ENCODE measurements around the gene DRD3.

The DRD3 gene

DNA sequence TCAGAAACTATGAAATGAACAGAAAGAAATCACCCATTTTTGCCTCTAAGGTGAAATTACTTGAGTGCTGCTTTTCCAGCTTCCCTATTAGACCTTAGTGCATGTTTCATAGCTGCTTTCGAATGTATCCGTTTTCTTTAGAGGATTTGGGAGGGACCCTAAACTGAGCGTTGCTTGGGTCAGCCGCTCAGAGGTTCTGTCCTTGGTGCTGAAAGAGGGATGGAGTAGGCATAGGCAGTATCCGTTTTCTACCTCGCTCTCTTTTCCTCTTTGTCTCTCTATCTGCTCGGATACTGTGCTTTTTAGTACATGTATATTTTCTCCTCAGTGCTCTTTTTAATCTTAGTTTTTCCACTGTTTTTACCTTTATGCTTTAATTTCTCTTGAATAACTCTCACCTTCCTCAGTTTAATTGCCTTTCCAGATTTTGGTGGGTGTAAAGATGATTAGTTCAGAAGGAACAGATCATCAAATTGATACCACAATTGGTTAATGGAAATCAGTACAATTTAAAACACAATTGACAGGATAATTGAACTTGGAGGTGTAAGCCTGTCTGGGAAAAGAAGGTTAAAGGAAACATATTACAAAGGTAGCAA, at the start of gene DRD3:
DRD3 (minus strand) TSS at position 283 of the 599 bp plus-strand sequence. CDS start 7,060 bp downstream, outside the sequence.
- TF ChIP-seq JUND (IDR thresholded peaks at IDR 0.05; ENCODE audit: low read depth), result no peak
- in situ Hi-C loops (cut with HindIII; ENCODE audit: low pct_unique_long_range_greater_than_20kb, low sequenced_read_pairs), result no loop called here
- peak; percentile 7 to 64 for DNase-seq (ENCODE audit: low read depth in 1 of 2, low spot score in 1 of 2)

GRCh38 chr3:114227076-114227475, 48.2 kb upstream of the DRD3 start:
- DNase-seq (ENCODE audit: low read depth in 1 of 2, low spot score in 1 of 2), result no peak
- in situ Hi-C loops (cut with HindIII; ENCODE audit: low pct_unique_long_range_greater_than_20kb, low sequenced_read_pairs), result no loop called here
- TF ChIP-seq JUND (IDR thresholded peaks at IDR 0.05; ENCODE audit: low read depth), result no peak

- no peak for TF ChIP-seq JUND (IDR thresholded peaks at IDR 0.05; ENCODE audit: low read depth)
- DNase-seq (ENCODE audit: low read depth in 1 of 2, low spot score in 1 of 2), result no peak
- in situ Hi-C loops (cut with HindIII; ENCODE audit: low pct_unique_long_range_greater_than_20kb, low sequenced_read_pairs), result no loop called here
Observed at GRCh38 chr3:114226313-114226712, 47.5 kb upstream of the DRD3 start.

GRCh38 chr3:114223143-114223542, 44.3 kb upstream of the DRD3 start:
- DNase-seq (ENCODE audit: low read depth in 1 of 2, low spot score in 1 of 2), result no peak
- TF ChIP-seq JUND (IDR thresholded peaks at IDR 0.05; ENCODE audit: low read depth), result no peak
- in situ Hi-C loops (cut with HindIII; ENCODE audit: low pct_unique_long_range_greater_than_20kb, low sequenced_read_pairs), result no loop called here

GRCh38 chr3:114221881-114222264, 43.0 kb upstream of the DRD3 start:
- no peak for TF ChIP-seq JUND (IDR thresholded peaks at IDR 0.05; ENCODE audit: low read depth)
- no peak for DNase-seq (ENCODE audit: low read depth in 1 of 2, low spot score in 1 of 2)
- in situ Hi-C loops (cut with HindIII; ENCODE audit: low pct_unique_long_range_greater_than_20kb, low sequenced_read_pairs), result no loop called here

DNA sequence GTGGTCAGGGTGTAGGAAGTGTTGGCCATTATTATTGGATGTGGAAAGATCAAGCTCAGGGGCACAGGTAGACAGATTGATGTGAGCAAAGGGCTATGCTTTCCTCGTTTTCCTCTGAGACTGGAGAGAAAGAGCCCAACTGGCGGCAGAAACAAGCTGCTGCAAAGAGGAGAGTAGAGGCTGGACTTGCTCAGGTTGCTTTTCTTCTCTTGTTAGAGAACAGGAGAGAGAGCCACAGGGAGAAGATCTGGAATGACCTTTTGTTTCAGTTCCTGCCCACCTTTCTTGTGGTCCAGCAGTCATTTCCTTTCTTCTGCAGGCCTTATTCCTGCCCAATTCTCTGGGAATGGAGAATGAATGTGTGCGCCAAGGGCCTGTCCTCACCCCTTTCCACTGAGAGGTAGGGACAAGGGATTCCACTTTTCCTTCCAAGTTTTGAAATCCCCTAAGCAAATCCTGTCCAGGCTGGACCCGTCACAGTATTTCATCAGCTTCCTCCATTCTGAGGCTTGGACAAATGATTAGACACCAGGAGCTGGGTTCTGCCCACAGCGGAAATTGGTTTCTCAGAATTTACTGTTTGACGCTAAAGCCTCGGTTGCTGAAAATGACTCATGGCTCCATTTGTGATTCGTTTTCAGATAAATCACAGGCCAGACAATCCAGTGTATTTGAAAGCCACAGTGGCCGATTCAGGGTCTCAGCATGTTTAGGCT, 42.5 kb upstream of the DRD3 start:
- no peak for DNase-seq (ENCODE audit: low read depth in 1 of 2, low spot score in 1 of 2)
- in situ Hi-C loops (cut with HindIII; ENCODE audit: low pct_unique_long_range_greater_than_20kb, low sequenced_read_pairs), result no loop called here
- no peak for TF ChIP-seq JUND (IDR thresholded peaks at IDR 0.05; ENCODE audit: low read depth)

- no peak for DNase-seq (ENCODE audit: low read depth in 1 of 2, low spot score in 1 of 2)
- TF ChIP-seq JUND (IDR thresholded peaks at IDR 0.05; ENCODE audit: low read depth), result no peak
- in situ Hi-C loops (cut with HindIII; ENCODE audit: low pct_unique_long_range_greater_than_20kb, low sequenced_read_pairs), result no loop called here
Observed at GRCh38 chr3:114219741-114220140, 40.9 kb upstream of the DRD3 start.

GRCh38 chr3:114218578-114219185, 39.8 kb upstream of the DRD3 start:
- no peak for DNase-seq (ENCODE audit: low read depth in 1 of 2, low spot score in 1 of 2)
- TF ChIP-seq JUND (IDR thresholded peaks at IDR 0.05; ENCODE audit: low read depth), result no peak
- in situ Hi-C loops (cut with HindIII; ENCODE audit: low pct_unique_long_range_greater_than_20kb, low sequenced_read_pairs), result no loop called here

DNA sequence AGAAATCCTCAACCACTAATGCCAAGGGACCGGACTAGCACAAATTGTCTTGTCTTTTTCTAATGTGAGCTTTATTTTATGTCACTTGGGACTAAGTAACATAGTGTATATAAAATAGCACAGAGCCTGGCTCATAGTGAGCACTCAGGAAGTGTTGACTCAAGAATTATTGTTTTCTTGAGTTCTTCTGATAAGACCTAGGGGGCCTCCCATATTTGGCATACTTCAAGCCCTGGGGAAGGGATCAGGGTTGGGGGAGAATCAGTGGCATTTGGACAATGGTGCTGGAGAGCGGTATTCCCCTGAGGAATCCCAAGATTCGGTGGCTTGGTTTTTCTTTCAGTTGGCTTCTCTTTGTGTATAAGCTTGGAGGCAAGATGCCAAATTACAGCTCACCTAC, 39.2 kb upstream of the DRD3 start:
- DNase-seq (ENCODE audit: low read depth in 1 of 2, low spot score in 1 of 2), result no peak
- in situ Hi-C loops (cut with HindIII; ENCODE audit: low pct_unique_long_range_greater_than_20kb, low sequenced_read_pairs), result no loop called here
- no peak for TF ChIP-seq JUND (IDR thresholded peaks at IDR 0.05; ENCODE audit: low read depth)

DNA sequence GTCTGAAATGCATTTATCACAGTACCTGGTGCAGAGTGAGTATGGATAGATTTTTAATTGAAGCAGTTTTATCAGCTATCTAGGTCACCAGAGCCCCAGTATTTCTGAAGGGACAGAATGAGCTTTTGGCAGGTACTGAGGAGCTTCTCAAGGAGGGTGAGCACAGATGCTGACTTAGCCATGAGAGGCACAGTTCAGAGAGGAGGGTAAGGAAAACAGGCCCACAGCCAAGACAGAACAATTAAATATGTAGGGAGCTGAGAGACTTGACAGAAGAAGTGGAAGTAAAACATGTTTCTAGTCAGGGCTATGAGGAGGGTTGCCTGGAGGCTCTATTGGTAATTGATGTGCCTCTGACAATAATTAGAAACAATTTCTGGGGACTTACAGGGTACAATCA, 38.4 kb upstream of the DRD3 start:
- TF ChIP-seq JUND (IDR thresholded peaks at IDR 0.05; ENCODE audit: low read depth), result no peak

GRCh38 chr3:114216186-114216970, 37.5 kb upstream of the DRD3 start:
- DNase-seq (ENCODE audit: low read depth in 1 of 2, low spot score in 1 of 2), result no peak
- in situ Hi-C loops (cut with HindIII; ENCODE audit: low pct_unique_long_range_greater_than_20kb, low sequenced_read_pairs), result no loop called here
- TF ChIP-seq JUND (IDR thresholded peaks at IDR 0.05; ENCODE audit: low read depth), result no peak

More for the DNA sequence above, 38.4 kb upstream of the DRD3 start:
- in situ Hi-C loops (cut with HindIII; ENCODE audit: low pct_unique_long_range_greater_than_20kb, low sequenced_read_pairs), result no loop called here
- DNase-seq (ENCODE audit: low read depth in 1 of 2, low spot score in 1 of 2), result no peak

DNA sequence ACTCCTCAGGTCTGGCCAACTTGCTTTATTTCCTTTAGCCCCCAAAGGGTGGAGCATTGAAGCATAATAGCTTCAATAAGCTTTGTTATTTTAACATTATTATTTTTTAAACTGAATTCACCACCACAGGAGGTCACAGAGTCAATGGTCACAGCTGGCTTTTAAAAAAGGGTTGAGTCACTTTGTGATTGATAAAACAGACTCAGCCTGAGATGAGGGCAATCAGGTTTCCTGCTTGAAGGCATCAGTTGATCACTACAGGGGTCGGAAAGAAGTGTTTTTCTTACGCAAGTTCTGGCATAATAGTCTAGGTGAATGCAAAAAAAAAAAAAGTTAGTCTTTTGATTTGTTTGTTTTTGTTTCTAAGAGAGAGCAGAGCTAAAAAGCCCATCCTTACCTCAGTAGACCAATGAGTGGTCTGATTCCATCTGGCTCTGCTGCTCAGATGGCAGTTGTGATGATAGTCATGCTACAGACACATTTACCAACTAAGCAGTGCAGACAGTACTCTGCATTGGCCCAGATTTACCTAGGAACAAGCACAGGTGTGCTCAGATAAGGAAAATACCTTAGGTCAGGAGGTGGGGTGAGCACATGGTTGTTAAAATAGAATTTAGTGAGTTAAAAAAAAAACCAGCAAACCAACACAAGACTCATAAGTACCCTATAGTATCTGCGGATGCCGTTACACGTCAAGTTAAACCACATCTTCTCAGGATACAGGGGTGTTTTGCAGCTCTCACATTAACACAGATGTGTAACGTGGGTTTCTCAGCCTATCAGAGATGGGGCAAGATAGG, 35.9 kb upstream of the DRD3 start:
- in situ Hi-C loops (cut with HindIII; ENCODE audit: low pct_unique_long_range_greater_than_20kb, low sequenced_read_pairs), result no loop called here
- DNase-seq (ENCODE audit: low read depth in 1 of 2, low spot score in 1 of 2), result no peak

More for the DNA sequence above, 35.9 kb upstream of the DRD3 start:
- TF ChIP-seq JUND (IDR thresholded peaks at IDR 0.05; ENCODE audit: low read depth), result no peak
